Ishikawa (cell line): ENCODE results near the gene PCNX4.

ENCODE experiments used
- CEBPB ChIP-seq: IDR thresholded peaks from 2 replicates; pipeline ENCODE4 v1.6.1; 2012
- CREB1 ChIP-seq: IDR thresholded peaks from 2 replicates; pipeline ENCODE4 v1.6.1; 2012; ENCODE audit warnings: low read depth
- EGR1 ChIP-seq: IDR thresholded peaks from 2 replicates; pipeline ENCODE4 v1.6.1; 2012
- EP300 ChIP-seq: IDR thresholded peaks from 2 replicates; pipeline ENCODE4 v1.6.1; 2012; ENCODE audit warnings: borderline replicate concordance
- FOXM1 ChIP-seq: IDR thresholded peaks from 2 replicates; pipeline ENCODE4 v1.6.1; 2012; ENCODE audit warnings: low read depth, borderline replicate concordance
- NFIC ChIP-seq: IDR thresholded peaks from 2 replicates; pipeline ENCODE4 v1.6.1; 2012
- RAD21 ChIP-seq: IDR thresholded peaks from 2 replicates; pipeline ENCODE4 v1.6.1; 2012; ENCODE audit warnings: low read depth
- REST ChIP-seq: IDR thresholded peaks from 2 replicates; pipeline ENCODE4 v1.6.1; 2012; ENCODE audit warnings: low read depth, mild to moderate bottlenecking
- TAF1 ChIP-seq: IDR thresholded peaks from 2 replicates; pipeline ENCODE4 v1.6.1; 2012; ENCODE audit warnings: low read depth, mild to moderate bottlenecking
- TCF12 ChIP-seq: IDR thresholded peaks from 2 replicates; pipeline ENCODE4 v1.6.1; 2012; ENCODE audit warnings: low read depth
- TEAD4 ChIP-seq: IDR thresholded peaks from 2 replicates; pipeline ENCODE4 v1.6.1; 2012
- YY1 ChIP-seq: IDR thresholded peaks from 2 replicates; pipeline ENCODE4 v1.6.1; 2012; ENCODE audit warnings: low read depth
- ZBTB7A ChIP-seq: IDR thresholded peaks from 2 replicates; pipeline ENCODE4 v1.6.1; 2012; ENCODE audit warnings: low read depth
- TF ChIP-seq, protein P1 (sequence below): IDR thresholded peaks from 2 replicates; pipeline ENCODE4 v1.6.1; 2012
- TF ChIP-seq, protein P2 (sequence below): IDR thresholded peaks from 2 replicates; pipeline ENCODE4 v1.6.1; 2012

Gene PCNX4

DNA sequence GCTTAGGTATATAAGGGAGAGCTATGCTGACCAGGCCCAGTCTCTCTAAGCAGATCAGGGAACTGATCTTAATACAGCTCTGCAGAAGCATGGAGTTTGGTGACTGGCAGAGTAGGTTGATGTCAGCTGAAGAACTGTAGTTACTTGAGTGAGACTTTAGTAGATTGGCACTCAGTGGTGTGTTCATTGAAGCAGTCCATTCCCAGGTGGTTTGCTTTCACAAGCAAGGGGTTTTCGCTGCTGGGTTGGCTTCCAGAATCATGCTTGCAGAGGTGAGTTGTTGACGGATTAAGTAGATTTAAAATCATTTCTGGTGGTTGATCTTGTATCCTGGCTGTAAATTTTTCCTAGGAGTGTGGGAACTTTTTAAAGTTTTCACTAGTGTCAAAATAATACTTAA lies 80.0 kb downstream of the PCNX4 start:
- TF ChIP-seq CREB1 (no peak), CEBPB (no peak), RAD21 (no peak)
- TF ChIP-seq, protein P1, sequence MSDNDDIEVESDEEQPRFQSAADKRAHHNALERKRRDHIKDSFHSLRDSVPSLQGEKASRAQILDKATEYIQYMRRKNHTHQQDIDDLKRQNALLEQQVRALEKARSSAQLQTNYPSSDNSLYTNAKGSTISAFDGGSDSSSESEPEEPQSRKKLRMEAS = no peak

DNA sequence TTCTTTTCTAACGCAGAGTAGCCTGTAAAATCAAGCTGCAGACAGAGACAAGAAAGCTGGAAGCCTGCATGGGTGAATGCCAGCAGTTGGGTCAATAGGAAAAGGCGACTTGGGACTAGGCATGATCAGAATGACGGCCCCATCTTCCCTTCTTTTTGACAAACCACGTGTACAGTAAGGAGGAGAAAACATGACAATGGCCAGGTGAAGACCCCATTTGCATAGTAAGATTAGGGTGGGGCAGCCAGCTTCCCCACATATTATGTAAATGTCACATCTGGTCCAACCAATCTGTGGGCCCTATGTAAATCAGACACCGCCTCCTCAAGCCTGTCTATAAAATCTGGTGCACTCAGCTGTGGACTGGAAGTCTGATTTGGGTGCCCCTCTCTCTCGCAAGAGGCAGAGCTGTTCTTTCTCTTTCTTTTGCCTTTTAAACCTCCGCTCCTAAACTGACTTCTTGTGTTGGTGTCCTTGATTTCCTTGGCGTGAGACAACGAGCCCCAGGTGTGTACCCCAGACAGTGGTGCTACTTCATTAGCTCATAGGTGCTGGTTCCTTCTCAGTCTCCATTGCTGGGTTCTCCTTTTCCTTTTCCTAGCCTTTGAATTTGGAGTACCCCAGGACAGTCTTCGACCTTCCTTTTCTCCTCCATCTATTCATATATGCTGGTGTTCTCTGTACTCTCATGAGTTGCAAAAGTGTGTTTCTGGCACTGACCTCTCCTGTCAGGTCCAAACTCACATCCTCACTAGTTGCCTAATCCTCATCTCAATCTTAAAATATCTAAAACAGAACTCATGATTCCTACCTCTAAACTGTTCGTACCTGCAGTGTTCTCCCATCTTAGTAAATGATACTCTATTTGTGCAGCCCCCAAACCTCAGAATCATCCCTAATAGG lies 82.9 kb downstream of the PCNX4 start:
- TF ChIP-seq YY1 = no peak
- TF ChIP-seq, protein P2, sequence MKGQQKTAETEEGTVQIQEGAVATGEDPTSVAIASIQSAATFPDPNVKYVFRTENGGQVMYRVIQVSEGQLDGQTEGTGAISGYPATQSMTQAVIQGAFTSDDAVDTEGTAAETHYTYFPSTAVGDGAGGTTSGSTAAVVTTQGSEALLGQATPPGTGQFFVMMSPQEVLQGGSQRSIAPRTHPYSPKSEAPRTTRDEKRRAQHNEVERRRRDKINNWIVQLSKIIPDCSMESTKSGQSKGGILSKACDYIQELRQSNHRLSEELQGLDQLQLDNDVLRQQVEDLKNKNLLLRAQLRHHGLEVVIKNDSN = peak; percentile 58
- TF ChIP-seq, protein P1 = peak; percentile 53

DNA sequence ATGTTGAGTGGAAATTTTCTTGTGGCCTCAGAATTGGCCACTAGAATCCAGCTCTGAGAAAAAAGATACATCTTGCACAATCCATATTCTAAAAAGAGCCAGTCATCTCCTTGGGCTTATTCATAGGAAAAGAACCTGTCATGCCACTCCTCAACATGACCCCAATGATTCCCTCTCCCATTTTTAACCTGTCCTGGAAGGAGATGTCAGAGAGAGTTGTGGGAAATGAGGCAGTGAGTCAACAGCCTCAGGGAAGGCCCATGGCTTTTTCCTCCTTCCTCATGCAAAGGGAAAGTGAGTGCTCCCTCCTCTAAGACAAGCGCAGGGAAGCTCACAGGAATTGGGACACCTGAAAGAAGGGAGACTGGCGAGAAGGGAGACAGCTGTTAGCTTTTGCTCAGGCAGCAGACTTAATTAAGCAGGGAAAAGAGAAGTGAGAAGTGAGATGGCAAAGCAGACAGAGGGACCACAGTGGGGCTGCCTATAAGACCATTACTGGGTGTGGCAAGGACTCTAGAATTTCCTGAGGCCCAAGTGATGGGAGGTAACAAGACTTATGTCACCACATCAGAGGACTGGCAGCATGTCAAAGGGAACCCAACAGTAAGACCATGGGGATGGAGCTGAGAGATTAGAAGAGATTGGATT lies 83.7 kb downstream of the PCNX4 start:
- TF ChIP-seq FOXM1 (no peak), YY1 (no peak), ZBTB7A (no peak), CEBPB (no peak), RAD21 (no peak), EGR1 (no peak), TCF12 (no peak)
- TF ChIP-seq, protein P1 = no peak

- TF ChIP-seq ZBTB7A (no peak), YY1 (no peak), TEAD4 (no peak), TAF1 (no peak), TCF12 (no peak), CREB1 (no peak)
- TF ChIP-seq, protein P2 = no peak
Observed at GRCh38 chr14:60178164-60178563, 86.4 kb downstream of the PCNX4 start.

DNA sequence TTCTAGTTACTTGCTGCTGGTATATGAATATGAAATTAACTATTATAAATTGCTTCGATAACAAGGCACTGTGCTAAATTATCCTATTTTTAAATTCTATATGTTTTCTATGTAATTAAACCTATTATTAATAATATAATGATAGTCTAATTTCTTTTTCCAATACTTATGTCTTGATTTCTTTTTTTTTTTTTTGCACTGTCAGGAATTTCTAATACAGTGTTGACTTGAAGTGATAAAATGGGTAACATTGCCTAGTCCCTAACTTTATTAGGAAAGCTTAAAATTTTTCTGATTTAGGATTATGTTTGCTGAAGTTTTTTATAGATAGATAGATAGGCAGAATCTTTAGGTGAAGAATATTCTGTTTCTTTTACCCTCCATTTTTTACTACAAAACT lies 87.1 kb downstream of the PCNX4 start:
- no peak for TF ChIP-seq TCF12
- TF ChIP-seq ZBTB7A = no peak
- TF ChIP-seq, protein P1 = no peak
- TF ChIP-seq TAF1 = no peak
- TF ChIP-seq CREB1 = no peak
- TF ChIP-seq NFIC = no peak
- no peak for TF ChIP-seq REST
- TF ChIP-seq, protein P2 = no peak
- no peak for TF ChIP-seq EGR1
- TF ChIP-seq EP300 = no peak
- no peak for TF ChIP-seq YY1
- no peak for TF ChIP-seq TEAD4
- no peak for TF ChIP-seq FOXM1
- no peak for TF ChIP-seq CEBPB
- no peak for TF ChIP-seq RAD21

- no peak for TF ChIP-seq TCF12
- TF ChIP-seq EP300 = no peak
Observed at GRCh38 chr14:60179431-60179869, 87.7 kb downstream of the PCNX4 start.

GRCh38 chr14:60183138-60183537 lies 91.4 kb downstream of the PCNX4 start:
- TF ChIP-seq EP300 = no peak
- no peak for TF ChIP-seq TCF12
- TF ChIP-seq FOXM1 = no peak
